Ishikawa (cell line): ENCODE measurements around the gene PASD1.

Experiments
- CEBPB ChIP-seq: IDR thresholded peaks from 2 replicates; pipeline ENCODE4 v1.6.1; 2012
- CREB1 ChIP-seq: IDR thresholded peaks from 2 replicates; pipeline ENCODE4 v1.6.1; 2012; ENCODE audit warnings: low read depth
- EGR1 ChIP-seq: IDR thresholded peaks from 2 replicates; pipeline ENCODE4 v1.6.1; 2012
- EP300 ChIP-seq: IDR thresholded peaks from 2 replicates; pipeline ENCODE4 v1.6.1; 2012; ENCODE audit warnings: borderline replicate concordance
- FOXM1 ChIP-seq: IDR thresholded peaks from 2 replicates; pipeline ENCODE4 v1.6.1; 2012; ENCODE audit warnings: low read depth, borderline replicate concordance
- NFIC ChIP-seq: IDR thresholded peaks from 2 replicates; pipeline ENCODE4 v1.6.1; 2012
- RAD21 ChIP-seq: IDR thresholded peaks from 2 replicates; pipeline ENCODE4 v1.6.1; 2012; ENCODE audit warnings: low read depth
- REST ChIP-seq: IDR thresholded peaks from 2 replicates; pipeline ENCODE4 v1.6.1; 2012; ENCODE audit warnings: low read depth, mild to moderate bottlenecking
- TAF1 ChIP-seq: IDR thresholded peaks from 2 replicates; pipeline ENCODE4 v1.6.1; 2012; ENCODE audit warnings: low read depth, mild to moderate bottlenecking
- TCF12 ChIP-seq: IDR thresholded peaks from 2 replicates; pipeline ENCODE4 v1.6.1; 2012; ENCODE audit warnings: low read depth
- TEAD4 ChIP-seq: IDR thresholded peaks from 2 replicates; pipeline ENCODE4 v1.6.1; 2012
- YY1 ChIP-seq: IDR thresholded peaks from 2 replicates; pipeline ENCODE4 v1.6.1; 2012; ENCODE audit warnings: low read depth
- ZBTB7A ChIP-seq: IDR thresholded peaks from 2 replicates; pipeline ENCODE4 v1.6.1; 2012; ENCODE audit warnings: low read depth
- TF ChIP-seq, protein P1 (sequence below): IDR thresholded peaks from 2 replicates; pipeline ENCODE4 v1.6.1; 2012
- TF ChIP-seq, protein P2 (sequence below): IDR thresholded peaks from 2 replicates; pipeline ENCODE4 v1.6.1; 2012

Gene PASD1

DNA sequence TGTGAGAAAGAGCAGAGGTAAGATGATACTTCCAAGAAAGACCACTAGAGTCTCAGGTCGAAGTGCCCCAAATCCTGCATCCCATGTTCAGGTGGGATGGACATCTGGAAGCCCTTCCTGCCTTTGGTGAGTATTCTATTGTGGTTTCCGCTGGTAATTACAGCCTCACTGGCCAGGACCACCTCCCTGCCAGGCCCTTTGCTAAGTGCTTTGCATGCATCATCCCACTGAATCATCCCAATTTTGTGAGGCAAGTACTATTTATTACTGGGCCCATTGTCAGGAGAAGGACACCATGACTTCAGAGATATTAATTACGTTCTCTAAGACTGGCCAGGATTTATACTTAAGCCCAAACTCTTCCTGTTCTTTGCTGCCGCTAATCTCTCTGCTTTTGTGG is 10.7 kb upstream of the PASD1 start:
- TF ChIP-seq CREB1 (no peak), EGR1 (no peak), TCF12 (no peak), YY1 (no peak), TEAD4 (no peak), EP300 (no peak), NFIC (no peak), REST (no peak), ZBTB7A (no peak), TAF1 (no peak), FOXM1 (no peak), RAD21 (no peak), CEBPB (no peak)
- TF ChIP-seq, protein P1, sequence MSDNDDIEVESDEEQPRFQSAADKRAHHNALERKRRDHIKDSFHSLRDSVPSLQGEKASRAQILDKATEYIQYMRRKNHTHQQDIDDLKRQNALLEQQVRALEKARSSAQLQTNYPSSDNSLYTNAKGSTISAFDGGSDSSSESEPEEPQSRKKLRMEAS, result no peak
- TF ChIP-seq, protein P2, sequence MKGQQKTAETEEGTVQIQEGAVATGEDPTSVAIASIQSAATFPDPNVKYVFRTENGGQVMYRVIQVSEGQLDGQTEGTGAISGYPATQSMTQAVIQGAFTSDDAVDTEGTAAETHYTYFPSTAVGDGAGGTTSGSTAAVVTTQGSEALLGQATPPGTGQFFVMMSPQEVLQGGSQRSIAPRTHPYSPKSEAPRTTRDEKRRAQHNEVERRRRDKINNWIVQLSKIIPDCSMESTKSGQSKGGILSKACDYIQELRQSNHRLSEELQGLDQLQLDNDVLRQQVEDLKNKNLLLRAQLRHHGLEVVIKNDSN, result no peak

GRCh38 chrX:151564035-151564434 is 560 bp downstream of the PASD1 start:
- TF ChIP-seq YY1 (no peak), REST (no peak), CREB1 (no peak), ZBTB7A (no peak)
- TF ChIP-seq, protein P1, result no peak

GRCh38 chrX:151570561-151570960 is 7.1 kb downstream of the PASD1 start:
- no peak for TF ChIP-seq EGR1

DNA sequence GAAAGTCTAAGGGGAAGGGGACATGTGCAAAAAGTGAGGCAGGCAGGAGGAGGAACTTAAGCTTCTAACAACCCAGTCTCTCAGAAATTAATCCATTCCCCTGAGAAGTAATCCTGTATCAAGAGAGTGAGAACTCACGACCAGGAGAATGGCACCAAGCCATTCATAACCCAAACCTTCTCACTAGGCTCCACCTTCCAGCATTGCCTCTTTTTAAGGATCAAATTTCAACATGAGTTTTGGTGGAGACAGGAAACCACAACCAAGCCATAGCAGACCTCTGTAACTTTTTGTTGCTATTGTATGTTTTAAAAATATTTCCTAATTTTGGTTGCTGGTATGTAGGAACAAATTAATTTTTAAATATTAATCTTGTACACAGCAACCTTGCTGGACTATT is 32.8 kb downstream of the PASD1 start:
- TF ChIP-seq EP300 (no peak), YY1 (no peak), ZBTB7A (no peak), CREB1 (no peak), TAF1 (no peak), REST (no peak), CEBPB (no peak), TCF12 (no peak), FOXM1 (no peak), EGR1 (no peak)
- TF ChIP-seq, protein P1, result no peak
- TF ChIP-seq, protein P2, result no peak

DNA sequence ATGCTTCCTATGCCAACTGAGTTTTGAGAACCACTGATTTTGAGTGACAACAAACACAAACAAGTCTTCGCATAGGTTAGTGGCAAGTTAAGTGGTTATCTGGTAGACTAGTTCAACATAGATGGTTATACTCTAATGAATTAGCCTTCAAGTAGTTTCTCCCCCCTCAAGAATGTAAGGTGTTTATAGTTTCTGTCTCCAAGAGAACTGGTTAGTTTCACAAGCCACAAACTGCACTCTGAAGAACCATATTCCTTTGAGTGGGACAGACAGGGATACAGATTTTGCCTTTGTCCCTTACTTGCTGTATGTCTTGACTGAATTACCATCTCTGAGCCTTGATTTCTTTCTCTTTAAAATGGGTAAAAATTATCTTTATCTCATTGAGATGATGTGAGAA is 41.5 kb downstream of the PASD1 start:
- TF ChIP-seq TAF1, result no peak
- TF ChIP-seq CEBPB, result no peak
- TF ChIP-seq, protein P1, result no peak
- no peak for TF ChIP-seq FOXM1
- no peak for TF ChIP-seq ZBTB7A
- TF ChIP-seq YY1, result no peak
- TF ChIP-seq NFIC, result no peak
- TF ChIP-seq TCF12, result no peak
- TF ChIP-seq TEAD4, result no peak
- no peak for TF ChIP-seq CREB1
